22Rv1 (cell line): ENCODE measurements around the gene ZNF622.

ENCODE experiments used
- H3K27ac ChIP-seq: fragments of 450-650 bp; 2 replicates; pipeline ENCODE4 v1.5.1; 2017
- ZFX ChIP-seq: fragments of 450-650 bp; IDR thresholded peaks from 2 replicates; pipeline ENCODE4 v1.6.1; 2017; ENCODE audit warnings: antibody characterized with exemption, borderline replicate concordance
- TF ChIP-seq, protein P1 (sequence below): fragments of 450-650 bp; IDR thresholded peaks from 2 replicates; pipeline ENCODE4 v1.5.1; 2017; ENCODE audit warnings: mild to moderate bottlenecking

Gene ZNF622

DNA sequence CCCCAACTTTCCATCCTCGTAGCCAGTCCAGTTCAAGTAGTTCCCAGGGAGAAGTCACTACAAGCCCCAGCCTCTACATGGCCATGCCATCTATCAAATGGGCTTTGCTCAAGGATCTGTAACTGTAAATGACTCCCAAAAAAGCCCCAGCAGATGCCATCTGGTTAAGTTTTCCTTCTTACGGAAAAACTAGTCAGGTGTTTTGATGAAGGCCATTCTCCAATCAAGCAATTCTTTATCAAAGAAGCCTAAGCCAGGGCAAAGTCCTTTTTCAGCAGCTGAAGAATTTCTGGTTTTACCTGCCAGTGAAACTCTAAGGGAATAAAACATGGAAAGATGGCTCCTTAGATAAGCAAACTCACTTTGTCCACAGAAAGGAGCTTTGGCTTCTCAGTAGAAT is 21.9 kb upstream of the ZNF622 start:
- TF ChIP-seq, protein P1, sequence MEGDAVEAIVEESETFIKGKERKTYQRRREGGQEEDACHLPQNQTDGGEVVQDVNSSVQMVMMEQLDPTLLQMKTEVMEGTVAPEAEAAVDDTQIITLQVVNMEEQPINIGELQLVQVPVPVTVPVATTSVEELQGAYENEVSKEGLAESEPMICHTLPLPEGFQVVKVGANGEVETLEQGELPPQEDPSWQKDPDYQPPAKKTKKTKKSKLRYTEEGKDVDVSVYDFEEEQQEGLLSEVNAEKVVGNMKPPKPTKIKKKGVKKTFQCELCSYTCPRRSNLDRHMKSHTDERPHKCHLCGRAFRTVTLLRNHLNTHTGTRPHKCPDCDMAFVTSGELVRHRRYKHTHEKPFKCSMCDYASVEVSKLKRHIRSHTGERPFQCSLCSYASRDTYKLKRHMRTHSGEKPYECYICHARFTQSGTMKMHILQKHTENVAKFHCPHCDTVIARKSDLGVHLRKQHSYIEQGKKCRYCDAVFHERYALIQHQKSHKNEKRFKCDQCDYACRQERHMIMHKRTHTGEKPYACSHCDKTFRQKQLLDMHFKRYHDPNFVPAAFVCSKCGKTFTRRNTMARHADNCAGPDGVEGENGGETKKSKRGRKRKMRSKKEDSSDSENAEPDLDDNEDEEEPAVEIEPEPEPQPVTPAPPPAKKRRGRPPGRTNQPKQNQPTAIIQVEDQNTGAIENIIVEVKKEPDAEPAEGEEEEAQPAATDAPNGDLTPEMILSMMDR = no peak
- no peak for TF ChIP-seq ZFX
- H3K27ac ChIP-seq = no peak overlapping the region

DNA sequence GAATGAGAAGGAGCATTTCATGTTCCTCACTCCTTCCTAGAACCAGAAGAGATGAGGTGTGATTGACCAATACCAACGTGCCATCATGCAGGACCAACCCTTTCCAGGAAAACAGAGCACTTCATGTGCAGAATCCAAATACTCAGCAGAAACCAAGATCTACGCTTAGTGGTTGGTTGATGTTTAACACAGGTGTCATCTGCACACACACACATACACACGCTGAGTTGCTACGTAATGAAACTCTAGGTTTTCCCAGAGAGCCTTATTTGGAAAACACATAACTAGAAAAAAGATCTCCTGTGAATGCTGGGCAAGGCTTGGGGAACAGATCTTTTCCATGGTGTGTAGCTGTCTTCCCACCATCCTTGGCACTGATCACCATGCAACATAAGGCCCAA is 21.1 kb upstream of the ZNF622 start:
- TF ChIP-seq, protein P1 = no peak
- no peak for TF ChIP-seq ZFX
- H3K27ac ChIP-seq = no peak overlapping the region

DNA sequence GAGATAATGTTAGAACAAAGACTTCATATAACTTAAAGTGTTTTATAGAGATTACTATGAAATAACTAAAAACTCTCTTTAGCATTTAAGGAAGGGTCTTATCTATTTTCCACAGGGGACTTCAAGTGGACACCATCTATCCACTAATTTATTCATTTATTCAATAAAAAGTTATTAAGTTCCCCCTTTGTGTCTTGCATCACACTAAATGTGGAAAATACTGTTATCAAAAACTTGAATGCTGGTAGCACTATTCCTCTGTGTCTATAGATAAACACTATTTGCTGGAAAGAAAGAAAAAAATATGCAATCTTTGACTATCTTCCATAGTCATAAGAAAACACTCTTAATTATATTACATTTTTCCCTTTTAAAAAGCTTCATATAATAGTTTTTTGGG is 20.1 kb upstream of the ZNF622 start:
- no peak overlapping the region for H3K27ac ChIP-seq
- no peak for TF ChIP-seq ZFX
- TF ChIP-seq, protein P1 = no peak

DNA sequence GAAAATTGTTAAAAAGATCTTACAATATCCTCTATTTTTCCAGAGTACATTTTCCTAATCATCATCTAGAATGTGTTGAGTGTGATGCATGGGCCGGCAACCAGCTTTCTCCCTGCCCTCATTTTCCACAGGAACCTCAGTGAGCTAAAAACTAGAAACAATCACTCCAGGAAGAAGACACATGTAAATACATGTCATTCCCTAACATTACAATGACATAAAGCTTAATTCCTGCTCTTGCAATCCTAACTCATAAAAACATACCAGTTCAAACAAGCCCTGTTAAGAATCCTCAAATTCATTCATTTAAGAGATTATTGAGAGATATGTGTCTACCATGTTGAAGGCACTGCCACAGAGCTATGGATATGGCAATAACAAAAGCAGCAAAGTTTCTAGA is 18.5 kb upstream of the ZNF622 start:
- H3K27ac ChIP-seq = no peak overlapping the region

DNA sequence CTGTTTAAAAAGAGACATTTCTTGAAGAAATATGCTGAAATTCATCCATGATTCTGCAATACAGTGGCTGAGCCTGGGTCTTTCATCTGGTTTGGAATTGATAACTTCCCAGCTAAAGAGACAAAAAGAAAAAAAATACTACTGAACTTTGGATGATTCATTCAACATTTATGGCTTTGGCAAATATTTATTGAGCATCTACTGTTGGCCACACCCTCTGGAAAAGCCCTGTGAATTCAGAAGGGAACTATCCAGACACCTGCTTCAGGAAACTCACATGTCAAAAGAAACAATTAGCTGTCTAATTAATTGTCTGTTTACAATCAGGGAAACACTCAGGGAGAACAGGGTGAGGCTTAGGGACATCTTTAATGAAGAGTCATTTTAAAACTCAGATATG is 17.8 kb upstream of the ZNF622 start:
- H3K27ac ChIP-seq = no peak overlapping the region
- TF ChIP-seq, protein P1 = no peak
- no peak for TF ChIP-seq ZFX

More for the DNA sequence above, 18.5 kb upstream of the ZNF622 start:
- TF ChIP-seq, protein P1 = no peak
- no peak for TF ChIP-seq ZFX

DNA sequence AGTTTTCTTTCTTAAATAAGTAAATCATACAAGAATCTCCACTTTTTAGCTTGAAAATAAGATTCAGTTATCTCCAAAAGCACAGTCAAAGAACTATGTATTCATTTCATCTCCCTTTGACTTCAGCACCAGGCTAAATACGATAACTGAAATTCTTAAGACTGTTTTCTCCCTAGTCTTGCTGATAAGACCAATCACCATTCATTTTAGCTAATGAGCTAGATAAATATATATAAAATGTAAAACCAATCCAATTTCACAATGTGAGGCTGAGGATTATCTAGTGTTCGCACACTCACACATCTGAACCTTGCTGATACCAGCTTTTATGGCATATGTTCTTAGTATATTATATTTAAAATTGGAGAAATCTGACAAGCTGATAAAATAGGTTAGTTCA is 17.3 kb upstream of the ZNF622 start:
- TF ChIP-seq, protein P1 = no peak
- TF ChIP-seq ZFX = no peak

DNA sequence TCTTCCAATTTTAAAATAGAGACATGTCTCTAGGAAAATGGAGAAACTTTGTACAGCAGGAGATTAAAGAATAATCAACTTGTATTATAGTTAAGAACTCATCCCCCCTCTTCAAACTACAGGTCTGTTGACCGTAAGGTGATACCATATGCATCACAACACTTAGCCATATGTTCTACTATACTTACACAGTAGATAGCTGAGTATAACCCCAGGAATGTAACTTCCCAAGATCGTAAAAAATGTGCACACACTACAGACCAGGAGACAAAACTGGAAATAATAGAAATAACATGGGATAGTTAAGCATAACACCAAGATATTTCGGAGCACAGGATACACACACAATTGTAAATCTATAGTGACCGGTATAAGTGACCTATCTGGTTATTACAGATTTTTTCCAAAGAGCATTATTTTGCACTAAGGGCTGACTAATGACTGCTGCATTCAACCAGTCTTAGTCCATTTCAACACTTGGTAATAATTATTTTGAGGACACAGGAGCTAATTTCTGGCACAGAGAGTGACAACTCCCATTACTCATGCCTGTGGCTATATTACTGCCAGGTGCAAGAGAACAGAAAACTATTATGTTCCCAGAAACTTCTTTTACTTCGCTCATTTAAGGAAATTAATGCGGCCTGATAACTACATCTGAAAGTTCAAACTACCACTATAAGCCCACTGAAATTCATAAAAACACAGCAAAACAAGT is 15.4 kb upstream of the ZNF622 start:
- H3K27ac ChIP-seq = no peak overlapping the region
- TF ChIP-seq, protein P1 = no peak
- no peak for TF ChIP-seq ZFX

More for the DNA sequence above, 17.3 kb upstream of the ZNF622 start:
- no peak overlapping the region for H3K27ac ChIP-seq
